Gastrocnemius medialis (tissue), 4 donors: ENCODE data around the gene UXT. TPM values are rescaled to one million over a fixed set of nuclear protein-coding genes. Genes with fewer than 3 reads are reported as not detected.

Experiments used
- ATAC-seq, 2 donors: fragments of 150-250 bp; one replicate each; pipeline ENCODE4 v1.9.1; 2016
- DNase-seq, 2 donors: peaks; one replicate each; pipeline ENCODE4 v3.0.0-alpha.2; 2019
- H3K27ac ChIP-seq, 4 donors: fragments of 200-600 bp; sonication (generic); 1 replicate in 1 of 4; 2 replicates in 3 of 4; pipeline ENCODE4 v1.5.1; 2016 to 2018; ENCODE audit warnings: mild to moderate bottlenecking in 2 of 4, moderate library complexity in 1 of 4
- H3K27me3 ChIP-seq, 3 donors: fragments of 200-600 bp; sonication (generic) in 2 of 3; 1 replicate in 1 of 3; 2 replicates in 2 of 3; pipeline versions ENCODE4 v1.5.1 to v1.6.0; 2016 to 2019; ENCODE audit warnings: mild to moderate bottlenecking in 1 of 3, moderate library complexity in 1 of 3
- H3K36me3 ChIP-seq, 2 donors: fragments of 200-600 bp; sonication (generic) in 1 of 2; one replicate each; pipeline ENCODE4 v1.5.1; 2017 to 2018
- H3K4me1 ChIP-seq, 2 donors: fragments of 200-600 bp; sonication (generic) in 1 of 2; one replicate each; pipeline ENCODE4 v1.5.1; 2016 to 2017; ENCODE audit warnings: mild to moderate bottlenecking in 2 of 2
- H3K4me3 ChIP-seq, 4 donors: fragments of 200-600 bp; sonication (generic) in 3 of 4; 1 replicate in 1 of 4; 2 replicates in 3 of 4; pipeline ENCODE4 v1.5.1; 2016 to 2019; ENCODE audit warnings: mild to moderate bottlenecking in 2 of 4
- H3K9me3 ChIP-seq, 3 donors: fragments of 200-600 bp; sonication (generic) in 2 of 3; 1 replicate in 1 of 3; 2 replicates in 2 of 3; pipeline ENCODE4 v1.5.1; 2016 to 2019
- CTCF ChIP-seq, 5 experiments: fragments of 450-650 bp in 3 of 5; fragments of 200-600 bp in 2 of 5; sonication (generic) in 2 of 5; IDR thresholded peaks in 4 of 5; conservative IDR thresholded peaks in 1 of 5; 1 replicate in 4 of 5; 2 replicates in 1 of 5; pipeline ENCODE4 v1.5.1; 2016 to 2019; ENCODE audit warnings: antibody characterized with exemption in 5 of 5, mild to moderate bottlenecking in 3 of 5, moderate library complexity in 3 of 5
- POLR2A ChIP-seq, 2 donors: fragments of 450-650 bp; IDR thresholded peaks; one replicate each; pipeline ENCODE4 v1.6.1; 2017; ENCODE audit warnings: antibody characterized with exemption in 2 of 2, mild to moderate bottlenecking in 2 of 2, moderate library complexity in 2 of 2
- in situ Hi-C, 4 donors: fragments of 200-750 bp; cut with MboI; loops; one replicate each; pipeline versions ENCODE4 v1.15.0 to v1.8.0; 2017; ENCODE audit warnings: low sequenced_read_pairs in 4 of 4
- intact Hi-C: fragments of 100-400 bp; cut with DNase I; formaldehyde crosslinking; loops from one replicate; pipeline ENCODE4 v1.15.1; 2023; ENCODE audit warnings: low total_unique reads
- total RNA-seq, 4 donors: library from RNA; depleted of rRNA; stranded (reverse); fragments of >200 nt; gene quantifications; one replicate each; pipeline versions ENCODE4 v1.1.0 to v1.2.3, GENCODE V29; 2016

The UXT gene
- total RNA-seq, 4 donors from 2014 or later: 92.3 to 153 (median 109) TPM

- no peak for DNase-seq
- in situ Hi-C loops (loop anchor here in 1 of 4 donors (25.0 kb wide), 1 partner anchor 98 kb away; no protein-coding TSS in a partner anchor), intact Hi-C loops (no loop called here)
- no peak for ATAC-seq
- Histone ChIP-seq H3K4me3 (no peak overlapping the region), H3K36me3 (peaks cover 0 to 30% of the 10 kb centered on the region in 2 donors), H3K27me3 (no peaks in the 10 kb centered on the region), H3K27ac (no peak overlapping the region), H3K9me3 (no peaks in the 10 kb centered on the region), H3K4me1 (no peaks in the 10 kb centered on the region)
- TF ChIP-seq POLR2A (IDR thresholded peaks at IDR 0.05): no peak
- TF ChIP-seq CTCF (IDR thresholded peaks at IDR 0.05 in 4 of 5, conservative IDR thresholded peaks at IDR 0.05 in 1 of 5): no peak
Measured at GRCh38 chrX:47634871-47635575, 24.0 kb downstream of the UXT start.

GRCh38 chrX:47633689-47634590 is 25.0 kb downstream of the UXT start:
- H3K27me3 ChIP-seq: no peaks in the 10 kb centered on the region
- DNase-seq (no peak), ATAC-seq (no peak)
- no peak overlapping the region for H3K4me3 ChIP-seq
- no peaks in the 10 kb centered on the region for H3K4me1 ChIP-seq
- in situ Hi-C loops: loop anchor here in 1 of 4 donors (25.0 kb wide), 1 partner anchor 97 kb away; no protein-coding TSS in a partner anchor
- TF ChIP-seq CTCF (IDR thresholded peaks at IDR 0.05 in 4 of 5, conservative IDR thresholded peaks at IDR 0.05 in 1 of 5) (no peak), POLR2A (IDR thresholded peaks at IDR 0.05) (no peak)
- intact Hi-C loops: no loop called here
- H3K9me3 ChIP-seq: no peaks in the 10 kb centered on the region
- no peak overlapping the region for H3K27ac ChIP-seq
- peaks cover 0 to 20% of the 10 kb centered on the region in 2 donors for H3K36me3 ChIP-seq

GRCh38 chrX:47632666-47633065 is 26.3 kb downstream of the UXT start:
- TF ChIP-seq POLR2A (IDR thresholded peaks at IDR 0.05) (no peak), CTCF (IDR thresholded peaks at IDR 0.05 in 4 of 5, conservative IDR thresholded peaks at IDR 0.05 in 1 of 5) (no peak)
- no peak for ATAC-seq
- no peaks in the 10 kb centered on the region for H3K27me3 ChIP-seq
- no peaks in the 10 kb centered on the region for H3K9me3 ChIP-seq
- no peak overlapping the region for H3K4me3 ChIP-seq
- no peak overlapping the region for H3K27ac ChIP-seq
- peaks cover 0 to 13% of the 10 kb centered on the region in 2 donors for H3K36me3 ChIP-seq
- DNase-seq: no peak
- in situ Hi-C loops (loop anchor here in 1 of 4 donors (25.0 kb wide), 1 partner anchor 95 kb away; no protein-coding TSS in a partner anchor), intact Hi-C loops (no loop called here)
- no peaks in the 10 kb centered on the region for H3K4me1 ChIP-seq

GRCh38 chrX:47631676-47632075 is 27.3 kb downstream of the UXT start:
- Histone ChIP-seq H3K27ac (no peak overlapping the region), H3K4me3 (no peak overlapping the region), H3K9me3 (no peaks in the 10 kb centered on the region), H3K27me3 (no peaks in the 10 kb centered on the region), H3K4me1 (no peaks in the 10 kb centered on the region), H3K36me3 (peaks cover 0 to 9% of the 10 kb centered on the region in 2 donors)
- DNase-seq: no peak
- no peak for TF ChIP-seq CTCF (IDR thresholded peaks at IDR 0.05 in 4 of 5, conservative IDR thresholded peaks at IDR 0.05 in 1 of 5)
- TF ChIP-seq POLR2A (IDR thresholded peaks at IDR 0.05): no peak
- in situ Hi-C loops: loop anchor here in 1 of 4 donors (25.0 kb wide), 1 partner anchor 94 kb away; no protein-coding TSS in a partner anchor
- intact Hi-C loops: no loop called here
- no peak for ATAC-seq
